K562 (cell line): ENCODE data around the gene ICAM1. TPM values are rescaled to one million over a fixed set of nuclear protein-coding genes. Genes with fewer than 3 reads are reported as not detected.

Experiments
- ATAC-seq: fragments of 200-7000 bp; cut with Tn5 transposase; 3 replicates; pipeline ENCODE4 v1.9.1; 2020; ENCODE audit warnings: moderate library complexity
- BruUV-seq: library from RNA; stranded (reverse); fragments of 400-500 nt; replicated peaks from 2 replicates; lab custom pipeline; 2021; lab: Mats Ljungman, UMichigan
- CTCF ChIA-PET: fragments of 300-600 bp; formaldehyde crosslinking; extraction: SDS; loops from one replicate; lab custom pipeline; 2021; ENCODE audit warnings: low intra/inter-chr PET ratio; lab: Yijun Ruan, JAX
- POLR2A ChIA-PET: fragments of 300-600, 350-650 bp; sonication (Branson Sonifier 250); formaldehyde crosslinking; extraction: SDS; loops from one replicate; lab custom pipeline; 2021; ENCODE audit warnings: antibody characterized with exemption, inconsistent platforms; lab: Yijun Ruan, JAX
- DNase-seq, 4 experiments: peaks; one replicate each; pipeline versions ENCODE4 v3.0.0 to v3.0.0-alpha.2; 2011 to 2018; ENCODE audit warnings: low spot score in 3 of 4, mixed read lengths in 3 of 4; ENCODE audit errors: extremely low read depth in 1 of 4
- FAIRE-seq: peaks from 2 replicates; lab custom pipeline; 2011; peaks lifted over from hg19 to GRCh38; lab: Jason Lieb, UNC
- H2AFZ ChIP-seq: 2 replicates; pipeline ENCODE4 v1.6.0; 2011; ENCODE audit warnings: low read depth, low read length, control low read depth, inconsistent platforms
- H3K27ac ChIP-seq: fragments of 200-600 bp; 3 replicates; pipeline ENCODE4 v1.8.0; 2011; ENCODE audit warnings: low read depth, mild to moderate bottlenecking, control low read depth, inconsistent platforms, low read length, moderate library complexity, mixed read lengths; ENCODE audit errors: extremely low read depth
- H3K27me3 ChIP-seq, 2 experiments: fragments of 300-600 bp in 1 of 2; 2 replicates in 1 of 2; 3 replicates in 1 of 2; pipeline versions ENCODE4 v1.6.0 to v1.8.0; 2011; ENCODE audit warnings: inconsistent platforms in 2 of 2, low read length in 2 of 2, mild to moderate bottlenecking in 1 of 2, mixed read lengths in 1 of 2, moderate library complexity in 1 of 2; ENCODE audit not compliant: control insufficient read depth in 2 of 2, insufficient read depth in 2 of 2
- H3K36me3 ChIP-seq: fragments of 300-600 bp; 3 replicates; pipeline ENCODE4 v1.8.0; 2011; ENCODE audit warnings: mild to moderate bottlenecking, low read length, inconsistent platforms; ENCODE audit not compliant: control insufficient read depth, insufficient read depth
- H3K4me1 ChIP-seq, 2 experiments: fragments of 200-600 bp in 1 of 2; replicated peaks in 1 of 2; 2 replicates in 1 of 2; 3 replicates in 1 of 2; pipeline versions ENCODE4 v1.5.1 to v1.8.0; 2011; ENCODE audit warnings: inconsistent platforms in 2 of 2, low read length in 2 of 2, mild to moderate bottlenecking in 1 of 2, mixed read lengths in 1 of 2, moderate library complexity in 1 of 2; ENCODE audit not compliant: control insufficient read depth in 2 of 2, insufficient read depth in 2 of 2
- H3K4me2 ChIP-seq: 2 replicates; pipeline ENCODE4 v1.6.1; 2011; ENCODE audit warnings: low read length, control low read depth, inconsistent platforms, mixed read lengths; ENCODE audit not compliant: insufficient read depth
- H3K4me3 ChIP-seq: fragments of 200-600 bp; sonication (generic), shearing (Covaris generic); 2 replicates; pipeline ENCODE4 v1.5.1; 2016; ENCODE audit warnings: control low read depth, inconsistent platforms
- H3K79me2 ChIP-seq: fragments of 200-600 bp; 3 replicates; pipeline ENCODE4 v1.8.0; 2011; ENCODE audit warnings: low read length, inconsistent platforms; ENCODE audit not compliant: control insufficient read depth, insufficient read depth
- H3K9ac ChIP-seq, 2 experiments: 2 replicates each; pipeline versions ENCODE4 v1.6.0 to v1.6.1; 2011; ENCODE audit warnings: low read depth in 2 of 2, low read length in 2 of 2, control low read depth in 1 of 2, inconsistent platforms in 1 of 2, mild to moderate bottlenecking in 1 of 2, mixed read lengths in 1 of 2; ENCODE audit not compliant: insufficient read depth in 1 of 2
- H3K9me1 ChIP-seq: one replicate; pipeline ENCODE4 v1.6.0; 2011; ENCODE audit warnings: inconsistent platforms, mild to moderate bottlenecking, low read length, moderate library complexity; ENCODE audit not compliant: control insufficient read depth, insufficient read depth
- H3K9me3 ChIP-seq: replicated peaks from 2 replicates; pipeline ENCODE4 v1.5.1; 2011; ENCODE audit warnings: low read depth, low read length, inconsistent platforms; ENCODE audit not compliant: control insufficient read depth, insufficient read depth
- H4K20me1 ChIP-seq: replicated peaks from 2 replicates; pipeline ENCODE4 v1.6.1; 2011; ENCODE audit warnings: low read length, inconsistent platforms, mixed read lengths; ENCODE audit not compliant: control insufficient read depth, insufficient read depth
- FOS ChIP-seq: IDR thresholded peaks from 3 replicates; pipeline ENCODE4 v1.6.1; 2011; ENCODE audit not compliant: insufficient read length; ENCODE audit errors: extremely low read depth
- FOXK1 ChIP-seq: sonication (generic); formaldehyde crosslinking; IDR thresholded peaks from 2 replicates; pipeline ENCODE4 v1.8.0; 2022; ENCODE audit warnings: missing genetic modification reagents, mild to moderate bottlenecking, borderline replicate concordance
- HLTF ChIP-seq: fragments of 450-650 bp; IDR thresholded peaks from 2 replicates; pipeline ENCODE4 v1.6.1; 2016
- NR0B1 ChIP-seq: fragments of 450-650 bp; IDR thresholded peaks from one replicate; pipeline ENCODE4 v1.6.1; 2018; ENCODE audit warnings: mild to moderate bottlenecking, moderate library complexity; ENCODE audit not compliant: partially characterized antibody
- SRSF3 ChIP-seq: fragments of 200-400 bp; formaldehyde crosslinking; IDR thresholded peaks from 2 replicates; pipeline ENCODE4 v1.6.1; 2016; ENCODE audit warnings: mild to moderate bottlenecking, low read length, moderate library complexity; ENCODE audit not compliant: insufficient read depth
- XRCC3 ChIP-seq: fragments of 450-650 bp; IDR thresholded peaks from 2 replicates; pipeline ENCODE4 v1.6.1; 2017; ENCODE audit warnings: mild to moderate bottlenecking, moderate library complexity
- YBX1 ChIP-seq: fragments of 450-650 bp; IDR thresholded peaks from 2 replicates; pipeline ENCODE4 v1.7.1; 2016; ENCODE audit warnings: mild to moderate bottlenecking
- ZNF253 ChIP-seq: fragments of 250-450 bp; sonication (Bioruptor Pico); conservative IDR thresholded peaks from 2 replicates; pipeline ENCODE4 v1.6.1; 2021; ENCODE audit warnings: mild to moderate bottlenecking
- ZNF282 ChIP-seq: sonication (generic); formaldehyde crosslinking; IDR thresholded peaks from 2 replicates; pipeline ENCODE4 v1.8.1; 2023; ENCODE audit warnings: missing genetic modification reagents
- ZNF592 ChIP-seq: fragments of 450-650 bp; IDR thresholded peaks from 2 replicates; pipeline ENCODE4 v1.6.1; 2017; ENCODE audit warnings: antibody characterized with exemption, mild to moderate bottlenecking
- ZNF707 ChIP-seq: fragments of 250-450 bp; sonication (Bioruptor Pico); conservative IDR thresholded peaks from 2 replicates; pipeline ENCODE4 v1.8.0; 2022; ENCODE audit warnings: inconsistent platforms, mild to moderate bottlenecking, moderate library complexity
- WGBS: fragments of 100-300 bp; shearing (Covaris generic); methylation state at CpG from one replicate; pipeline ENCODE4 v1.1.6; 2016; ENCODE audit warnings: low coverage, mixed read lengths; ENCODE audit not compliant: insufficient coverage; ENCODE audit errors: missing lambda C conversion rate; 5-methylcytosine and 5-hydroxymethylcytosine counted together
- in situ Hi-C: fragments of 300-500 bp; cut with MboI; formaldehyde crosslinking; loops from 4 replicates; pipeline ENCODE4 v1.15.0; 2018; ENCODE audit warnings: inconsistent platforms, mixed read lengths
- intact Hi-C: fragments of 100-400 bp; cut with micrococcal nuclease; formaldehyde crosslinking; loops from 2 replicates; pipeline ENCODE4 v1.14.2; 2022
- polyA plus RNA-seq, 8 experiments: library from polyadenylated mRNA; depleted of rRNA in 4 of 8; stranded (reverse) in 5 of 8; unstranded in 3 of 8; fragments of >200 nt; fragmentation: Nextera tagmentation in 2 of 8; fragmentation: Illumina TruSeq in 1 of 8; extraction: Ambion mirVana in 2 of 8; extraction: Trizol in 1 of 8; gene quantifications; 2 replicates each; pipeline versions ENCODE4 v1.2.1 to v1.2.3, GENCODE V29; 2011 to 2014; ENCODE audit warnings: inconsistent platforms in 1 of 8, missing spikeins in 1 of 8
- total RNA-seq, 7 experiments: library from RNA; depleted of rRNA in 6 of 7; stranded (reverse); fragments of >200 nt in 6 of 7; fragmentation: Illumina TruSeq in 2 of 7; extraction: Trizol in 2 of 7; gene quantifications; 2 replicates each; pipeline versions ENCODE4 v1.2.1 to v1.2.3, GENCODE V29; 2011 to 2021; ENCODE audit warnings: low replicate concordance in 1 of 7
- TF ChIP-seq, protein P1 (sequence below): fragments of 200-800 bp; sonication (Bioruptor generic); IDR thresholded peaks from 2 replicates; pipeline ENCODE4 v1.6.1; 2017; ENCODE audit warnings: missing genetic modification characterization, missing compliant biosample characterization

ICAM1 gene
- total and polyA plus RNA-seq, 9 of the 15 experiments (the other 6 are each of a cell fraction or from before 2014, with no cell fraction given), result 2.3 to 24.4 (median 13.4) TPM

GRCh38 chr19:10317857-10318462 is 47.0 kb downstream of the ICAM1 start (continued):
- TF ChIP-seq ZNF592, result no peak

DNA sequence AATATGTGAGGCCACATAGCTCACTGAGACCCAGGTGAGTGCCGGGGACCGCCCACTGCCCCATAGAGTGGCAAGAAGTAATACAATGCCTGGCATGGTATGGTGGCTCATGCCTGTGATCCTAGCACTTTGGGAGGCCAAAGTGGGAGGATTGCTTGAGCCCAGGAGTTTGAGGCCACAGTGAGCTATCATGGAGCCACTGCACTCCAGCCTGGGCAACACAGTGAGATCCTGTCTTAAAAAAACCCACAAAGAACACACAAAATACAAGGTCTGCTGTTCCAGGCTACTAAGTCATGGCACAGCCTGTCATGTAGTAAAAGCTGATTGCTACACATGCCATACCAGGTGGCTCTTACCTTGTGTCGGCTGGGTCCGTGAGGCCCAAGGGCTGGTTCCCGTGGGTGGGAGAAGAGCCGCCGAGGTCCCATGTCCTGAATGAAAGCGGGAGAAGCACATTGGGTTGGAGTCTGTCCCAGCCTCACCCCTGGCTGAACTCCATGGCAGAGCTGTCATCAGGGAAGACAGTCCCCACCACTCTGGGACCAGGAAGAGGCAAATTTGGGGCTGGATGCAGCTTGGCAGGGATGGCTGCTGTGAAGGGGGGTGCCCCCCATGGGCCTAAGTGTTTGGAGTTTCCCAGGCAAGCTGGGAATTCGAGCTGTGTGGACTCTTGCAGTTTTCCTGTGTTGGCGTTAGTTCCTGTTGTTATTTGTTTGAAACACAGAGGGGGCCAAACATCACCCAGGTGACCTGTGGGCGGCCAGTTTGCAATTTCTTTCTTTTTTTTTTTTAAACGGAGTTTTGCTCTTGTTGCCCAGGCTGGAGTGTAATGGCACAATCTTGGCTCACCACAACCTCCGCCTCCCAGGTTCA is 48.1 kb downstream of the ICAM1 start:
- Histone ChIP-seq H3K27ac (no peak overlapping the region), H3K27me3 (no peaks in the 10 kb centered on the region), H2AFZ (no peak overlapping the region), H3K4me3 (no peak overlapping the region), H3K9me3 (no peaks in the 10 kb centered on the region), H3K9ac (peak overlapping the region in 1 of 2 experiments; percentile 61; a peak in 2 of 4 replicates), H3K4me1 (peaks cover 16 to 72% of the 10 kb centered on the region in 2 experiments), H3K4me2 (no peak overlapping the region), H4K20me1 (0 out of 2 replicates have a peak, but pooled peaks cover 8% of the 10 kb centered on the region), H3K79me2 (peaks cover 19% of the 10 kb centered on the region), H3K9me1 (no peaks in the 10 kb centered on the region), H3K36me3 (peaks cover 85% of the 10 kb centered on the region; the same call in 2 of the 3 replicates)
- POLR2A ChIA-PET, result interaction anchor here (0.6 to 3.3 kb wide), 6 partner anchors 8 to 387 kb away, joined by 3 to 19 read pairs (median 4); partner anchors contain the start of gene TYK2
- CTCF ChIA-PET, result no interaction called here
- 92% methylated on average over 10 of the region's 13 CpGs for WGBS
- no peak for DNase-seq
- no peak for FAIRE-seq
- in situ Hi-C loops (no loop called here), intact Hi-C loops (no loop called here)
- no TSS peak for BruUV-seq
- no peak for ATAC-seq
- TF ChIP-seq ZNF707 (no peak), NR0B1 (no peak), SRSF3 (no peak), ZNF282 (CRISPR knock-in tag) (no peak), ZNF253 (no peak), YBX1 (no peak), FOXK1 (CRISPR knock-in tag) (no peak), XRCC3 (no peak), HLTF (no peak), FOS (no peak)
- TF ChIP-seq, protein P1, sequence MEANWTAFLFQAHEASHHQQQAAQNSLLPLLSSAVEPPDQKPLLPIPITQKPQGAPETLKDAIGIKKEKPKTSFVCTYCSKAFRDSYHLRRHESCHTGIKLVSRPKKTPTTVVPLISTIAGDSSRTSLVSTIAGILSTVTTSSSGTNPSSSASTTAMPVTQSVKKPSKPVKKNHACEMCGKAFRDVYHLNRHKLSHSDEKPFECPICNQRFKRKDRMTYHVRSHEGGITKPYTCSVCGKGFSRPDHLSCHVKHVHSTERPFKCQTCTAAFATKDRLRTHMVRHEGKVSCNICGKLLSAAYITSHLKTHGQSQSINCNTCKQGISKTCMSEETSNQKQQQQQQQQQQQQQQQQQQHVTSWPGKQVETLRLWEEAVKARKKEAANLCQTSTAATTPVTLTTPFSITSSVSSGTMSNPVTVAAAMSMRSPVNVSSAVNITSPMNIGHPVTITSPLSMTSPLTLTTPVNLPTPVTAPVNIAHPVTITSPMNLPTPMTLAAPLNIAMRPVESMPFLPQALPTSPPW (CRISPR knock-in tag), result no peak
